NCI-H146 (cell line): ENCODE measurements around the gene CBX6.

Experiments
- DNase-seq: peaks from one replicate; lab custom pipeline; 2025; lab: John Stamatoyannopoulos, UW

Gene CBX6

GRCh38 chr22:38840129-38840528, 31.9 kb downstream of the CBX6 start:
- DNase-seq: no peak

GRCh38 chr22:38839686-38840085, 32.3 kb downstream of the CBX6 start:
- DNase-seq: no peak

DNA sequence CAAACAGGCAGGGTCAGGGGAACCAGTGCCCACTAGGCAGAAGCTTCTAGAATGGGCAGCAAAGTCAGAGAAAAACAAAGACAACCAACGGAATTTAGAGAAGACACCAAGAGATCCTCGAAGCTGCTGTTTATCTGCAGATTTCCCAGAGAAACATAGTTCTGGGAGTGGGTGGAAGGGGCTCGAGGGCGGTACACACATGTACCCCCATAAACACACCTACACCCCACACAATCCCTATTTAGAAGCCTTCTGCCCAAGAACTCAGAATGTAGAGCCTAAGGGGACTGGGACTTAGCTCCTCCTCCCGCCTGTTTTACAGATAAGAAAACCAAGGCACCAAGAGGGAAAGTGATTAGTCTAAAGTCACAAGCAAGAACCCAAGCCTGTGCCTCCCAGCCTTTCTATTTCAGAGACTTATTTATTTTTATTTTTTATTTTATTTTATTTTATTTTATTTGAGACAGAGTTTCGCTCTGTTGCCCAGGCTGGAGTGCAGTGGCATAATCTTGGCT, 34.5 kb downstream of the CBX6 start:
- DNase-seq: no peak

DNA sequence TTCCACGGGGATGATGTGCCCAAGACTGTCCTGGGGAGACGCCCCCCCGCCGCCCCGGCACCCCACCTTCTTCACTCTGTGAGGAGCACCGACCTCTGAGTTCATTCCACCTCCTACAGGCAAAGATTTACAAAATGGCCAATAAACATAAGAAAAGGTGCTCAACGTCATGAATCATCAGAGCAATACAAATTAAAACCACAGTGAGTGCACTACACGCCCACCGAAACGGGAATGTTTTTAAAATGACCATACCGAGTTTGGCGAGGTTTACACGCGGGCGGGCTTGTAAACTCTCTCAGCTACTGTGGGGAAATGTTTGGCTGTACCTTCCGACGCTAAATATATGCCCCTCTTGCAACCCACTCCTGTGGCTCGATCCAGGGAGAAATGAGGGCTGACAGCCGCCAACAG, 36.1 kb downstream of the CBX6 start:
- no peak for DNase-seq

DNA sequence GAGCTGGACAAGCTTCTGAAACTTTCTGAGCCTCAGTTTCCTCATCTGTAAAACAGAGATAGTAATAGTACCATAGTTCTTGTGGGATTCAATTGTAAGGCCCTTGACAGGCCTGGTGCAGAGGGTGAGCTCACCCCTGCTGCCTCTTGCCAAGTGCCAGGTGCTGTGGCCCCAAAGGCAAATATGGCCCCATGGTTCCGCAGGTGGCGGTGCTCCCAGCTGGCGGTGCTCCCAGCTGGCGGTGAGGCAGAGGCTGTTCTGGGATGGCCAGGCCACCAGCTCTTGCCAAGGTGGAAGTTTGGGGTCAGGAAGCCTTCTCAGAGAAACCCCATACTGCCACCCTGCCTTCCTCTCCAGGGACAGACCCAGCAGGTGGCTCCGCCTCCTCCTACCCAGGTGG, 37.0 kb downstream of the CBX6 start:
- no peak for DNase-seq

DNA sequence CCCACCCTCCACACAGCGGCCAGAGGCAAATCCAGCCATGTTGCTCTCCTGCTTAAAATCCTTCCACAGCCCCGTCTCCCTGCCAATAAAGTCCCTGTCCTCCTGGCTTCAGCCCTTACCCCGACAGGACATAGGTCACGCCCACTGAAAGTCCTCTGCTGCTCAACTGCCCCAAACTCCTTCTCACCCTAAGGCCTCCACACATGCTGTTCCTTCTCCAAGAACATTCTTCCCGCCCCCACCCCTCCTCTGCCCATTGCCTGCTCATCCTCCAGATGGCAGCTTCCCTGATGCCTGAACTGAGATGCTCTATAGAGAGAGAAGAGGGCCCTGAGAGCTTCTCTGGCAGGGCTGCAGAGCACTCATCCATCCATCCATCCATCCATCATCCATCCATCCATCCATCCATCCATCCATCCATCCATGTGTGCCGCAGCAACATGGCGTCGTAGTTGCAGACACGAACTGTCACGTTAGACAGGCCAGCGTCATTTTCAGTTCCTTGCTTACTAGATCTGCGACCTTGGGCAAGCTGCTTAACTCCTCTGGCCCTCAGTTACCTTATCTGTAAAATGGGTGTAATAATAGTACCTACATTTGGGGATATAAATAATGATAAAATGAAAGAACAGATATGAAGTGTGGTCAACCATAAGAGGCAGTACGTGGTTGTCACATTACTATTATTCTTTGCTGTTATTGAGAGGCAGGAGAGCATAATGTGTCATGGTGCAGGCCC, 37.6 kb downstream of the CBX6 start:
- DNase-seq: no peak

DNA sequence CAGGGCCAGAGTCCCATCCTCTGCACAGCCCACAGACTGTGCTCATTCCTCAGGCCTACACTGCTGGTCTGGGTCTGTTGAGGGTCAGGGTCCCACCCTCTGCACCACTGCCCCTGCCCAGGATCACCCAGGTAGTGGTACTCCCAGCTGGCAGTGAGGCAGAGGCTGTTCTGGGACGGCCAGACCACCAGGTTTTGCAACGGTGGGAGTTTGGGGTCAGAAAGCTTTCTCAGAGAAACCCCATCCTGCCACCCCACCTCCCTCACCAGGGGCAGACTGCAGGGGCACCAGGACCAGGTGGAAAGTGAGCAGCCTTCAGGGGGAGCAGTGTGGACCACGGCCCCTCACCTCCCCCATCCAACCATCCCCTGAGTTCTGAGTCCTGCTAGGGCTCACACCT, 39.0 kb downstream of the CBX6 start:
- DNase-seq: no peak

GRCh38 chr22:38832005-38832978, 39.7 kb downstream of the CBX6 start:
- no peak for DNase-seq

- DNase-seq: no peak
Observed at GRCh38 chr22:38831166-38831945, 40.7 kb downstream of the CBX6 start.

- DNase-seq: no peak
Observed at GRCh38 chr22:38830845-38831108, 41.2 kb downstream of the CBX6 start.

DNA sequence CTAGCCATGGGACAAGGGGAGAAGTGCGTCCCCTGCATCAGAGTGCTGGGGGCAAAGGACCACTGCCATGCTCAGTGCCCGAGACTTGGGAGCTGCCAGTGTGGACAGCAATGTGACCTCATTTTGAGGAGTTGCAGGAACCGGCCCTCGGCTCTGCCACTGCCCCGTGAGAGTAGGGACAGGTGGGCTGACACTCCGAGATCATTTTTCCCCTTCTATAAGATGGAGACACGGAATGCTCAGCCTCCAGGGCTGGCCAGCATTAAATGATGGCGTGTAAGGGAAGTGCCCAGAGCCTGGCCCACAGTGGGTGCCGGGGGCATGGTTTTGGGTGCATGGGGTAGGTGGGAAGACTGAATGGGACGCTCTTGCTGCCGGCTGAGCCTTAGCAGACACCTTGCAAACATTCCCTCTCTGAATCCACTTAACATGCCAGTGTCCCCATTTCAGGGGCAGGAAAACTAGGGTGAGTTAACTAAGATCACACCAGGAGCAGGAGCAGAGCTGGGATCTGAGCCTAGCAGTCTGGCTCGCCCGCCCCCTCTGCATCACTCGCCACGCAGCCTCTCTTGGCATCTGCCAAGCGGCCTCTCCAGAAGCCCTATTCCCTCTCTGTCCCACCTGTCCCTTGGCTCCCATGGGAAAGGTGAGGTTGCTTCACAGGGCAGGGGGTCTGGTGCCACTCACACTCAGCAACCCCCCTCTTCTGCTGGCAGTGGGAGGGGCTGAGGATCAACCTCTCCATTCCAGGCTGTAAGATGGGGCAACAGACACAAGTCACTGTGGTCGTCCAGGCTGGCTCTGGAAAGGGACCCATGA, 41.8 kb downstream of the CBX6 start:
- DNase-seq: no peak

- no peak for DNase-seq
Observed at GRCh38 chr22:38829485-38829884, 42.5 kb downstream of the CBX6 start.

GRCh38 chr22:38828616-38829205, 43.3 kb downstream of the CBX6 start:
- DNase-seq: no peak

DNA sequence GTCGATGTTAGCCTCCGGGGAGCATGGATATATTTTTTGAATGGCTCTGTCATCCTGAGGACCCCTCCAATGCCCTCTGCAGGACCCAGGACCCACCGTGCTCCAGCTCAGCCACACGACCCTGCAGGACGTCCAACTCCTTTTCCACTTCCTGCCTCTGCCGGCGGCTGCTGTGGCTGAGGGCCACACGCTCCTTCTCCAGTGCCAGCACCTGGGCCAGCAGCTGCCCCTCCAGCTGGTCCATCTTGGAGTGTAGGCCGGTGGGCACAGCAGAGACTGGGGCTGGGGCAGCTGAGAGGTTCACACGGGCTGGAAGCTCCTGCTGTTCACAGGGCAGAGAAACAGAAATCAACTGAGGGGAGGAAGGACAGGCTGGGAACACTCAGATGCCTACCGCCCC, 43.8 kb downstream of the CBX6 start:
- no peak for DNase-seq

DNA sequence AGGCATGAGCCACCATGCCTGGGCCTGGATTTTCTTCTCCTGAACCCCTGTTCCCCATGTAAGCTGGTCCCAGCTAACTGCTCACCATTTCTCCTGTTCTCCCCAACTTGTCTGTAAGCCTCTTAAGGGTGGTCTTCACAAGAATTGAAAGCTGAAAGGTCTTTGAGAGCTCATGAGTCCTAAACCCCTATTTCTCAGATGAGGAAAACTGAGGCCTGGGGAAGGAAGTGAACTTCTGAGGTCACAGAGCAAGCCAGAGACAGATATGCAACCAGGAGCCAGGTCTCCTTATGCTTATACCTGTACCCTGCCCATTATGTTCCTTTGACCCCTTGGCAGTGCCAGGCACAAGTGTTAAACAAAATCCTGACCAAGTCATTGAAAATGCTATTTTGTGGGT, 44.5 kb downstream of the CBX6 start:
- no peak for DNase-seq

DNA sequence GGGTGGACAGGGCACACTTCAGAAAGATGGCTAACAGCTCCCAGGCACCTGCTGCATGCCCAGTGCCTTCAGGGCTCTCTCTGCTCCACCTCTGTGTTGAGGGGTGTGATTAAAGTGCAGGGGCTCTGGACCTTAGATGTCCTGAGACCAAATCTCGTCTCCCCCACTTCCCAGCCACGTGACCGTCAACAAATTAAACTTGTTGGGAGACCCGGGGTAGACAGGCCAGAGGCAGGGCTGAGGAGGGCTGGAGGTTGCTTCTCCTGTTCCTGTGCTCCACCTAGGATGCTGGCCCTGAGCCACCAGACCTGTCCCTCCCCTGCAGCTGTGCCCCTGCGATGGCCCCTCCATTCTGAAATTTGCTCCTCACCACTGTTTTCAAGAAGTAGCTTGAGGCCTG, 45.2 kb downstream of the CBX6 start:
- no peak for DNase-seq

DNA sequence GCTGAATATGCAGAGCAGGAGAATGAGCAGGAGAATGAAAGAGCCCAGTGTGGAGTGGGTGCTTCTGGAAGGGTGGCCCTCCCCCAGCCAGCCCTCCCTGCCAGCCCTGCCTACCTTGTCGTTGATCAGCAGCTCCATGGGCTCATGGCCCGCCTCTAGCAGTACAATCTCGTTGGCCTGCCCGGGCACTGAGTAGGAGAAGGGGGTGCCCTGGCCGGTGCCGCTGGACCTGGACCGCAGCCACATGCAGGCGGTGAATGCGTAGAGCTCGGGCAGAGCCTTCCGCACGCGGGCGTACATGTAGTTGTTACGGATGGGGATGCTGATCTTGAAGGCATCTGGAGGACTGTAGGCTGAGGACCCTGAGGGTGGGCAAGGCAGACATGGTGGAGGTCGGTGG, 45.6 kb downstream of the CBX6 start:
- DNase-seq: no peak

- DNase-seq: no peak
Observed at GRCh38 chr22:38824585-38824984, 47.4 kb downstream of the CBX6 start.

DNA sequence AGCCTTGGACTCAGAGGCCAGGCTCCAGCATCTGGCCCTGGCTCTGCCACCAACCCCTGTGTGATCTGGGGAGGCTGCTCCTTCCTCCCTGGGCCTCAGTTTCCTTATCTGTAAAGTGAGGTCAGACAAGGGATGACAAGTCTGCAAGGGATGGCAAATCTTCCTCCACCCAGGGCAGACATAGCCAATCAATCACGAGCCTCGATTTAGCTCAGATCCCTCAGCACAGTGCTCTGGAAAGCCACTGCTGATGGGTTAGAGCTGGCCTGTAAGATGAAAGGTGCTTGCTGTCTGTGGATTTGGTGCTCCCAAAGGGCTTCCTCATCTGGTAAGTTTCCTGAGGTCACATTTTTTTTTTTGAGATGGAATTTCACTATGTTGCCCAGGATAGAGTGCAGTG, 48.4 kb downstream of the CBX6 start:
- no peak for DNase-seq

- no peak for DNase-seq
Observed at GRCh38 chr22:38823076-38823475, 48.9 kb downstream of the CBX6 start.

GRCh38 chr22:38820020-38820419, 52.0 kb downstream of the CBX6 start:
- DNase-seq: no peak
